Stimulated activated CD8-positive, alpha-beta memory T cell treated with anti-CD3 and anti-CD28 coated beads, Interleukin-2, amount 100 ng/mL, for 48 hours (primary cell): Measurements from ENCODE around the gene SS18L1.

Experiments
- DNase-seq, 2 donors: peaks; one replicate each; pipeline ENCODE4 v3.0.0-alpha.2; 2020; ENCODE audit warnings: low read depth in 2 of 2

The SS18L1 gene

GRCh38 chr20:62193079-62194025 lies 49.8 kb downstream of the SS18L1 start:
- no peak for DNase-seq

GRCh38 chr20:62195075-62195405 lies 51.5 kb downstream of the SS18L1 start:
- no peak for DNase-seq

GRCh38 chr20:62195736-62196135 lies 52.2 kb downstream of the SS18L1 start:
- no peak for DNase-seq

GRCh38 chr20:62196286-62196685 lies 52.7 kb downstream of the SS18L1 start:
- DNase-seq = no peak

- DNase-seq = no peak
Observed at GRCh38 chr20:62197311-62197710, 53.7 kb downstream of the SS18L1 start.

- DNase-seq = no peak
Observed at GRCh38 chr20:62197801-62198200, 54.2 kb downstream of the SS18L1 start.

GRCh38 chr20:62198496-62198895 lies 54.9 kb downstream of the SS18L1 start:
- no peak for DNase-seq

GRCh38 chr20:62198931-62199330 lies 55.4 kb downstream of the SS18L1 start:
- no peak for DNase-seq

- DNase-seq = no peak
Observed at GRCh38 chr20:62200491-62201172, 57.1 kb downstream of the SS18L1 start.

- no peak for DNase-seq
Observed at GRCh38 chr20:62201173-62202082, 57.9 kb downstream of the SS18L1 start.

- no peak for DNase-seq
Observed at GRCh38 chr20:62202083-62202395, 58.5 kb downstream of the SS18L1 start.

- DNase-seq = no peak
Observed at GRCh38 chr20:62202676-62203377, 59.3 kb downstream of the SS18L1 start.

GRCh38 chr20:62203378-62204030 lies 59.9 kb downstream of the SS18L1 start:
- DNase-seq = no peak

GRCh38 chr20:62205618-62206387 lies 62.2 kb downstream of the SS18L1 start:
- DNase-seq = no peak

- DNase-seq = no peak
Observed at GRCh38 chr20:62206388-62206775, 62.8 kb downstream of the SS18L1 start.

- no peak for DNase-seq
Observed at GRCh38 chr20:62208061-62208794, 64.7 kb downstream of the SS18L1 start.

- no peak for DNase-seq
Observed at GRCh38 chr20:62208795-62209755, 65.5 kb downstream of the SS18L1 start.

- DNase-seq = no peak
Observed at GRCh38 chr20:62209850-62210495, 66.4 kb downstream of the SS18L1 start.
